VCaP (cell line): Measurements from ENCODE around the gene PLET1.
A peak's percentile ranks its signal among the peaks of the same experiment; 100 is the strongest.

Experiments
- H3K27ac ChIP-seq: fragments of 450-650 bp; 2 replicates; pipeline ENCODE4 v1.5.1; 2017
- CTCF ChIP-seq: fragments of 450-650 bp; conservative IDR thresholded peaks from 2 replicates; pipeline ENCODE4 v1.5.1; 2017; ENCODE audit warnings: mild to moderate bottlenecking, moderate library complexity

PLET1 gene

GRCh38 chr11:112227471-112227870 lies 33.2 kb downstream of the PLET1 start:
- no peak for TF ChIP-seq CTCF
- peak overlapping the region; percentile 97; the same call in 1 of the 2 replicates for H3K27ac ChIP-seq

- peak overlapping the region; percentile 97 for H3K27ac ChIP-seq
- TF ChIP-seq CTCF, result 0 out of 2 replicates have a peak, but pooled peaks have one; percentile 11
These were observed 33.7 kb downstream of the PLET1 start for GRCh38 chr11:112226831-112227401.

- H3K27ac ChIP-seq, result peak within 1 kb of the TSS; percentile 97
- TF ChIP-seq CTCF, result no peak
These were observed 34.4 kb downstream of the PLET1 start, which contains the start of gene PTS for GRCh38 chr11:112226062-112226830. Gene PTS (plus strand): TSS chr11:112226428. CDS start chr11:112226444, 16 bp downstream.

- TF ChIP-seq CTCF, result no peak
- peak overlapping the region; percentile 97 for H3K27ac ChIP-seq
These were observed 35.0 kb downstream of the PLET1 start for GRCh38 chr11:112225753-112226061.

GRCh38 chr11:112223754-112224532 lies 36.7 kb downstream of the PLET1 start:
- no peak overlapping the region for H3K27ac ChIP-seq
- no peak for TF ChIP-seq CTCF

GRCh38 chr11:112223121-112223520 lies 37.5 kb downstream of the PLET1 start:
- no peak overlapping the region for H3K27ac ChIP-seq
- TF ChIP-seq CTCF, result no peak

GRCh38 chr11:112222303-112222702 lies 38.4 kb downstream of the PLET1 start:
- peak overlapping the region; percentile 56; the same call in 1 of the 2 replicates for H3K27ac ChIP-seq
- TF ChIP-seq CTCF, result no peak
